Measurements from ENCODE around the gene SOX18. TPM values are rescaled to one million over a fixed set of nuclear protein-coding genes. Genes with fewer than 3 reads are reported as not detected.

The SOX18 gene
- total RNA-seq, 4 donors from 2014 or later: 5.6 to 19.0 (median 12.8) TPM

DNA sequence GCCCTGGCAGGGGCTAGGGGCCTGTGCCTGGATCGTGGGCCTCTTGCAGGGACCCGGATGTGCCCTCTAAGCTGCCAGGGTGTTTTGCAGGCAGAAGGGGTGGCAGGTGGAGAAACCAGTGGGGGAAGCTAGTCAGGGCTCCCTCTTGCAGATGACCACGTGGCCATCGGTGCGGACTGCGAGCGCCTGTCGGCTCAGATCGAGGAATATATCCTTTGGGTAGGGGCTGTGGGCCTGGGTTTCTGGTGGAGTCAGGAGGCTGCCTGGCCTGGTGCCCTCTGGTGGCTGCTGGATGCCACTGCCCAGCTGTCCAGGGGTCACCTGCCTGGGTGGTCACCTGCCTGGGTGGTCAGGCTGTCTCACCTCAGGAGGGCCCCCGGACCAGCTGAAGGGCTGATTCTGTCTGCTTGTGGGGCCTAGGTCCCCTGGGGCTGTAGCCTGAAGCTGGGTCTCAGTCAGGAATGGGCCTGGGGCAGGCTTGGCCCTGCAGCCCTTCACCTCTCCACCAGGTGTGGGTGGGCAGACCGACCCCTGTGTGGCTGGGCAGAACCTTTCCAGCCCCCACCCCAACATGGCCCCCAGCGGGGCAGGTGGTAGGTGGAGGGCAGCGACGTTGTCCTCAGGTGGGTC lies 20.3 kb upstream of the SOX18 start:
- H3K27me3 ChIP-seq: no peaks in the 10 kb centered on the region
- H3K9me3 ChIP-seq: no peaks in the 10 kb centered on the region
- TF ChIP-seq, protein P1, sequence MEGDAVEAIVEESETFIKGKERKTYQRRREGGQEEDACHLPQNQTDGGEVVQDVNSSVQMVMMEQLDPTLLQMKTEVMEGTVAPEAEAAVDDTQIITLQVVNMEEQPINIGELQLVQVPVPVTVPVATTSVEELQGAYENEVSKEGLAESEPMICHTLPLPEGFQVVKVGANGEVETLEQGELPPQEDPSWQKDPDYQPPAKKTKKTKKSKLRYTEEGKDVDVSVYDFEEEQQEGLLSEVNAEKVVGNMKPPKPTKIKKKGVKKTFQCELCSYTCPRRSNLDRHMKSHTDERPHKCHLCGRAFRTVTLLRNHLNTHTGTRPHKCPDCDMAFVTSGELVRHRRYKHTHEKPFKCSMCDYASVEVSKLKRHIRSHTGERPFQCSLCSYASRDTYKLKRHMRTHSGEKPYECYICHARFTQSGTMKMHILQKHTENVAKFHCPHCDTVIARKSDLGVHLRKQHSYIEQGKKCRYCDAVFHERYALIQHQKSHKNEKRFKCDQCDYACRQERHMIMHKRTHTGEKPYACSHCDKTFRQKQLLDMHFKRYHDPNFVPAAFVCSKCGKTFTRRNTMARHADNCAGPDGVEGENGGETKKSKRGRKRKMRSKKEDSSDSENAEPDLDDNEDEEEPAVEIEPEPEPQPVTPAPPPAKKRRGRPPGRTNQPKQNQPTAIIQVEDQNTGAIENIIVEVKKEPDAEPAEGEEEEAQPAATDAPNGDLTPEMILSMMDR (IDR thresholded peaks at IDR 0.05): peak; percentile 37 to 64 (median 37)
- TF ChIP-seq POLR2A (IDR thresholded peaks at IDR 0.05; ENCODE audit: low read depth): no peak
- peaks cover 3 to 17% (median 12%) of the 10 kb centered on the region in 4 donors for H3K4me1 ChIP-seq
- H3K36me3 ChIP-seq: peaks cover 6 to 48% (median 37%) of the 10 kb centered on the region in 4 donors
- WGBS: 81% methylated on average over 4 of the region's 14 CpGs
- no peak overlapping the region for H3K27ac ChIP-seq (replicated peaks in 1 of 4)
- no peak for DNase-seq (ENCODE audit: extremely low spot score)
- intact Hi-C loops (cut with DNase I): no loop called here
- no peak overlapping the region for H3K4me3 ChIP-seq

DNA sequence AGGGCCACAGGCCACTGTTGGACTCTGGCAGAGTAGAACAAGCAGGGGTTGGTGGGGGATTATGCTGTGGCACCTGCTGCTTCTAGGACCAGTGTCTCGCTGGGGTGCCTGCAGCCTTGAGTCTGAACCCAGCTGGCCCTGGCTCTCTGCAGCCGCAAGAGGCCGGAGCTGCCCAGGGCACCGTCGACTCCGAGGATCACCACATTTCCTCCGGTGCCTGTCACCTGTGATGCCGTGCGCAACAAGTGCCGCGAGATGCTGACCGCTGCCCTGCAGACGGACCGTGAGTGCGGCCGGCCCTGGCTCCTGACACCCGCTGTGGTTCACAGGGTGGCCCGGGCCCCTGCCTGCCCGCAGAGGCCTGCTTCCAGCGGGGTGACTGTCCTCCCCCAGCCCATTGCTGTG lies 19.8 kb upstream of the SOX18 start:
- no peaks in the 10 kb centered on the region for H3K27me3 ChIP-seq
- no peak for DNase-seq (ENCODE audit: extremely low spot score)
- H3K4me3 ChIP-seq: no peak overlapping the region
- TF ChIP-seq, protein P1 (IDR thresholded peaks at IDR 0.05): no peak
- TF ChIP-seq POLR2A (IDR thresholded peaks at IDR 0.05; ENCODE audit: low read depth) (no peak), EP300 (IDR thresholded peaks at IDR 0.05) (no peak)
- intact Hi-C loops (cut with DNase I): no loop called here
- peaks cover 8 to 22% (median 17%) of the 10 kb centered on the region in 4 donors for H3K4me1 ChIP-seq
- peaks cover 6 to 43% (median 34%) of the 10 kb centered on the region in 4 donors for H3K36me3 ChIP-seq
- no peak overlapping the region for H3K27ac ChIP-seq (replicated peaks in 1 of 4)
- no peaks in the 10 kb centered on the region for H3K9me3 ChIP-seq
- WGBS: no CpG with 5 or more reads among the region's 20 CpGs

DNA sequence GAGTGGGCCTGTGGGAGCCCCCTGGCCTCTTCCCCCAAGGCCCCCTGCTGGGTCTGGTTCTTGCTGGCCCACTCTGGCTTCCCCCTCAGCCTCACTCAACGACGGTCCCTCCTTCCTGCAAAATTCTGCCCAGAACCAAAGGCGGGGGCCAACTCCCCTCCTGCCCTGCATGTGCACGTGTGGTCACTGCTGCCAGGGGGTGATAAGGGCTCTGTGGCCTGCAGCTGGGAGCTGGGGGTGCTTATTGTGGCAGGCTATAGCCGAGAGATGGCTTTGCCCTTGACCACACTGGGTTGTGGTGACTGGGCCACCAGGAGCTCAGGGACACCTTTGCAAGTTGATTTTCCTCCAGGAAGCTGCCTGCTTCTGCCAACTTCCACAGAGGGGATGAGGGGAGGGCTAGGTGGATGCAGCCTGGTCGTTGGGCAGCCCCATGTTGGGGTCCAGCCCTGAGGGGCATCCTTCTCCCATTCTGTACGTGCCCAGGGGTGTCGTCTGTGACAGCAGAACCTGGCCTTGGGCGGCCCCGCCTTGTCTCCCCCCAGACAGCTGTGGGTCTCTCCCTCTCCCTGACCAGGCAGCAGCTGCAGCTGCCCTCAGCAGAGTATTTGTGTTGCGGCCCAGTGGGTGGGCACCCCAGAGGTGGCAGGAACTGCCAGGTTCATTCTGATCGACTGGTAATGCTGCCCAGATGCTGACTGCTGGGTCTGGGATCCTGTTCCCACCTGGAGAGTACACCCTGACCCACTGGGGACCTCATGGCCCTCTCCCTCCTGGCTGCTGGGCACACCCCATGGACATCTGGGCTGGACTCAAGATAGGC lies 19.2 kb upstream of the SOX18 start:
- WGBS: 50% methylated on average over 2 of the region's 12 CpGs
- Histone ChIP-seq H3K27me3 (no peaks in the 10 kb centered on the region), H3K4me3 (no peak overlapping the region), H3K27ac (replicated peaks in 1 of 4) (no peak overlapping the region), H3K4me1 (peaks cover 14 to 28% (median 23%) of the 10 kb centered on the region in 4 donors), H3K9me3 (no peaks in the 10 kb centered on the region), H3K36me3 (peaks cover 6 to 37% (median 28%) of the 10 kb centered on the region in 4 donors)
- intact Hi-C loops (cut with DNase I): no loop called here
- no peak for TF ChIP-seq POLR2A (IDR thresholded peaks at IDR 0.05; ENCODE audit: low read depth)
- TF ChIP-seq POLR2AphosphoS5 (IDR thresholded peaks at IDR 0.05): no peak
- TF ChIP-seq, protein P1 (IDR thresholded peaks at IDR 0.05): no peak
- no peak for TF ChIP-seq EP300 (IDR thresholded peaks at IDR 0.05)
- DNase-seq (ENCODE audit: extremely low spot score): no peak

DNA sequence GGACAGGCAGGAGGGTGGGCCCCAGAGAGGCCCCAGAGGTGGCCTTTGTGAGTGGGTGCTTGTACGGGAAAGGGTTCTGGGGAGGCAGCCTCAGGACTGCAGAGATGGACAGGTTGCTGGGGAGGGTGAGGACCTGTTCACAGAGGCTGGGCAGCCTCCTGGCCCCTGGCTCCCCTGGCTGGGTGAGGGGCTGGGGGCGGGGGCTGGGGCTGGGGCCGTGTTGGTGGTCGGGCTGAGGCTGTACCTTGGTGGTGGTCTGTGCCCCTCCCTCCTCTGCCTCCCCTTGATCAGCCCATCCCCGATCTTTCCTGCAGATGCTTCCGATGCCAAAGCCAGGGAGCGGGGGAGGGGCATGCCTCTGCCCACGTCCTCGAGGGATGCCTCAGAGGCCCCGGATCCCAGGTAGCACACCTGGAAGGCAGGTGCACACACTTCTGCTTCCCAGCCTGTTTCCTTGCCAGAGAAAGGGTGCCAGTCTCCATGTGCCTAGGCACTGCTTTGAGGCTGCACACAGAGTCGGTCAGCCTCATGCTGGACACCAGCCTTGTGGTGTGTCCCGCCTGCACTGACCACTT lies 18.4 kb upstream of the SOX18 start:
- DNase-seq (ENCODE audit: extremely low spot score): no peak
- TF ChIP-seq, protein P1 (IDR thresholded peaks at IDR 0.05): no peak
- TF ChIP-seq POLR2A (IDR thresholded peaks at IDR 0.05; ENCODE audit: low read depth) (no peak), POLR2AphosphoS5 (IDR thresholded peaks at IDR 0.05) (no peak), EP300 (IDR thresholded peaks at IDR 0.05) (no peak)
- intact Hi-C loops (cut with DNase I): no loop called here

More for the DNA sequence above, 18.4 kb upstream of the SOX18 start:
- no peaks in the 10 kb centered on the region for H3K9me3 ChIP-seq
- WGBS: 81% methylated on average over 3 of the region's 12 CpGs
- no peak overlapping the region for H3K4me3 ChIP-seq
- H3K36me3 ChIP-seq: peaks cover 4 to 30% (median 20%) of the 10 kb centered on the region in 4 donors
- H3K27ac ChIP-seq (replicated peaks in 1 of 4): no peak overlapping the region
- no peaks in the 10 kb centered on the region for H3K27me3 ChIP-seq
- H3K4me1 ChIP-seq: peaks cover 15 to 30% (median 26%) of the 10 kb centered on the region in 4 donors
